HG02852 (cell line): ENCODE measurements around the gene SIAH2.

Experiments used
- ATAC-seq: cut with Tn5 transposase; IDR thresholded peaks from one replicate; pipeline ENCODE4 v1.9.1; 2021; ENCODE audit warnings: mild to moderate bottlenecking, moderate library complexity; ENCODE audit not compliant: unreplicated experiment

Gene SIAH2

DNA sequence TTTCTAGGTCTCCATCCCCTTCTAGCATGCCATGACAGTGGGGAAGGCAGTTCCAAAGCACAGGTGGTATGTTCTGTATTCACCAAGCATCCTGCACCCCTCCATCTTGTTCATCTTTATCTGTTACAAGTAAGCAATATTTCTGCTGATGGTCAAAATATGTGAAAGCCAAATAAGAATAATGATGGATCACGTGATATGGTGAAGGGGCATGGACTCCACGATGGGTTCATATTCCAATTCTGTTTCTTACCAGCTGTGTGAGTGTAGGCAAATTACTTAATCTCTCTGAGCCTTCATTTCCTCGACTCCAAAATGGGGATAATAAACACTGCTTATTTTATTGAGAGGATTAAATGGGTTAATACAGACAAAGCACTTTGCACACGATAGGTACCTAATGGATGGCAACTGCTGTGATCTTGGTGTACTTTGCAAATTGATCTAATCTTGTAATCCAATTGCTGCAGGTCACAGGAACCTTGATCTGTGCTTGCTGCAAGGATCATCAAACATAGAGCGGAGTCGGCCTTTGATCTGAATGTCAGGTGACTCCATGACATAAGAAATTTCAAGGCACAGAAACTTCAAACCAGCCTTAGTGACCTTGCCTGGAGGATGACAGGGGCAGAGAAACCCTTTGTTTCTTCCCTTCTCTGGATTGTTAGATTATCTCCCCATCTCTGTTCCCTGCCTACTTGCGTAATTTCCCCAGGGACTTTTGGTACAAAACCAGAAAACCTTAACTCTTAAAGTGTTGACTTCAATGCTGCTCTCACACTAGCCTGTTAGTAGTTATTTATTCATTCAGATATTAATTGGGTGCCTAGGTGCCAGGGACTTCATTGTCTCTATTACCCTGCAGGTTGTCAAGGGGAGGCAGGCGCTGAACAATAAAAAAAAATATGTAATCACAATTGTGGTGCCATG lies 25.8 kb downstream of the SIAH2 start:
- ATAC-seq, result no peak

DNA sequence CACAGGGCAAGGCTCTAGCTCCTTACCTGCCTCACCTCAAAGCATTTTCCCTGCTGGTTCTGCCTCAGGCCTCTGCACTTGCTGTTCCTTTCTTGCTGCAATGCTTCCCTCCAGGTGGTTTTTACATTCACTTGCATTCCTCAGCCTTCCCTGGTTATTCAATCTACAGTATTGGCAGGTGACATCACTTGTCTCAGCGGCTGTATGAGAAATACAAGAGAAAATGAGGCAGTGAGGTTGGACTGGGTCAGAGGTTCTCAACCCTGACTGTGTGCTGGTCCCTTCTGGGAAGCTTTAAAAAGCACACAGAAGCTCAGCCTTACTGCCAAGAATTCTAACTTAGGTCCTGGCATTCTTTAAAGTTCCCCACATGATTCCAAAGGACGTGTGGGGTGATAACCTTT lies 26.7 kb downstream of the SIAH2 start:
- no peak for ATAC-seq

DNA sequence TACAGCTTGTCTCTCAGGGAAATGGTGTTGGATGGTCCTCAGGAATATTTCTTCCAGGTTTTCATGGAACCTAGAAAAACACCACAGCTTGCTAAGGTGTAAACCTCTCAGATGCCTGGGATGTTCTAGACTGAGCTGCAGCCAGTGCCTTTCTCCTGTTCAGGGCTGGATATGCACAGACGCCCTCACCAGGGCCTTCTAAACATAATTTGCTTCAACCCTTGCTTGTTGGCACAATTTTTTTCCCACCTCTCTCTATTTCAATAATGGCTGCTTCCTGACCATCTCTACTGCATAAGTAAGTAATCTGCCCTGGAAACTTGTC lies 28.2 kb downstream of the SIAH2 start:
- no peak for ATAC-seq

DNA sequence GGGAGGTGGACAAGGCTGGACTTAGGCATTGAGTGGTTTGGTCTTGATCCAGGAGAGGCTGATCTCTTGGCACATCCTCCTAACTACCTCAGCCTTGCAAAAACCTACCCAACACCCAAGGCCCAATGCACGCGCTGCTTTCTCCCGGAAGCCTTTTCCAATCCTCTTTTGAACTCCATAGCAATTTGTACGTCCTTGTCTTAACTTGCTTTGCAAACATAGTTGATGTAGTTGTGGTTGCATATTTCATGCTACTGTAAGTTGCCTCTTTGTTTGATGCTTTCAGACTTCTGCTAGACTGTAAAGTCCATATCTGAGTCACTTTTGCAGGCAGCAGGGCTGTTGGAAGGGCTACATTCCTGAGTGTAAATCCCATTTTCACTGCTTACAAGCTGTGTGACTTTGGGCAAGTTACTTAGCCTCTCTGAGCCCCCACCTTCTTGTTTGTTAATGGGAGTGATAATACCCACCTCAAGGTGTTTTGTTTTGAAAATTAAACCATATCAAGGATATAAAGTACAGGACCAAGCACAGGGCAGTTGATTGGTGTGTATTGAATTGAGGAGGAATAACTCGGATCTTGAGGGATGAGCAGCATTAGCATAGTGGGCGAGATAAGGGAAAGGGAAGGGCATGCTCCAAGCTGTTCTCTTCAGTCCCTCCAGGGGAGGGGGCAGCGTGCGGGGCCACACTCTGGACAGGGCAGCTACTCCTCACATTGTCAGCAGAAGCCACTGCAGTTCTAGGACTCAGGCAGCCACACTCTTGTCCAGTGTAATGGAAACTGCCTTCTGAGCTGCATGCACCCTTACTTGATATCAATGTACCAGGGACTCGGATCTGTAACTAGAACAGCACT lies 28.8 kb downstream of the SIAH2 start:
- ATAC-seq, result no peak

DNA sequence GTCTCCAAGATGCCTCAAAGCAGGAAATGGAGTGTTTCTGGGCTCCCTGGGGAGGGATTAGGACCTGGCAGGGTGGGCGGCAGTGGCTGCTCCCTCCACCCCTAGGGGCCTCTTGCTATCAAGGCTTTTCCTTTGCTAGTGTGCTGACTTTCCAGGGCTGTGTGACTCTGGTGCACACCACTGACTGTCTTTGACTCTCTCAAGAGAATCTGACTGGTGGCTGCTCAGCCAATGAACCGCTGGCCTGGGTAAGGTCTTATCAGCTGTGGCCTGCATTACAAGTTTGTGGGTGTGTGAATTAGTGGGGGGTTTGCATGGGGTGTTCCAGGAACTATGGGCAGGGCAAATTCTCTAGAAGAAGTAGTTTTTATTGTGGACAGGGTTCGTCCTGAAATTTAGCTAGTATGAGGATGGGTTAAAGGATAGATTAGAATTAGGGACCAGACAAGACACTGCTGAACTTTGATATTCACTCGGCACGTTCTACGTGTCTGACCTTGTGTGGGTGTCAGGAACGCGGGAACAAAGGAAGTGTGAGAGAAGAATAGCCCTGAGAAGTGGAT lies 29.5 kb downstream of the SIAH2 start:
- no peak for ATAC-seq

DNA sequence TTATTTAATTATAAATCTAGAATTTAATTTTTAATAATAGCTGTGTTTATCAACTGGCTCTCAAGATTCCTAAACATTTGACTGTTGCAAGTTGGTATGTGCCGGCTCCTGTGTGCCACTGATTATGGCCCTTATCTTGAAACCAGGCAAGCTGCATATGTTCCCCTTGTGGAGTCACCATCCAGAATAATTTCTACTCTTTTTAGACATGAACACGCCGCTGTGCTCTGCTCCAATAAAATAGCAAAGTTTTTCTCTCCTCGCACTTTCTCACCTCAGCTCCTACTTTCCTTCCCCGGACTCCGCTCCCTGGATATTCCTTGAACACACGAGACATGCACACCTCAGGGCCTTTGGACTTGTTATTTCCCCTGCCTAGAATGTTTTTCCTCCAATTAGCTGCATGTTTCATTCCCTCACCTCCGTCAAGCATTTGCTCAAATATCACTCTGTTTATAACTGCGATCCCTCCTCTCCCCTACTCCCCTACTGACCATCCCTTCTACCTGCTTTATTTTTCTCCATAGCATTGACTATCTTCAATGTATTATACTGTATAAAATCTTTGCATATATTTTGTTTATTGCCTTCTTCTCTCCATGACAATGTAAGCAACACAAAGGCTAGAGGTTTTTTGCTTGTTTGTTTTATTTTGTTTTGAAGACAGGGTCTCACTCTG lies 33.1 kb downstream of the SIAH2 start:
- ATAC-seq, result no peak

DNA sequence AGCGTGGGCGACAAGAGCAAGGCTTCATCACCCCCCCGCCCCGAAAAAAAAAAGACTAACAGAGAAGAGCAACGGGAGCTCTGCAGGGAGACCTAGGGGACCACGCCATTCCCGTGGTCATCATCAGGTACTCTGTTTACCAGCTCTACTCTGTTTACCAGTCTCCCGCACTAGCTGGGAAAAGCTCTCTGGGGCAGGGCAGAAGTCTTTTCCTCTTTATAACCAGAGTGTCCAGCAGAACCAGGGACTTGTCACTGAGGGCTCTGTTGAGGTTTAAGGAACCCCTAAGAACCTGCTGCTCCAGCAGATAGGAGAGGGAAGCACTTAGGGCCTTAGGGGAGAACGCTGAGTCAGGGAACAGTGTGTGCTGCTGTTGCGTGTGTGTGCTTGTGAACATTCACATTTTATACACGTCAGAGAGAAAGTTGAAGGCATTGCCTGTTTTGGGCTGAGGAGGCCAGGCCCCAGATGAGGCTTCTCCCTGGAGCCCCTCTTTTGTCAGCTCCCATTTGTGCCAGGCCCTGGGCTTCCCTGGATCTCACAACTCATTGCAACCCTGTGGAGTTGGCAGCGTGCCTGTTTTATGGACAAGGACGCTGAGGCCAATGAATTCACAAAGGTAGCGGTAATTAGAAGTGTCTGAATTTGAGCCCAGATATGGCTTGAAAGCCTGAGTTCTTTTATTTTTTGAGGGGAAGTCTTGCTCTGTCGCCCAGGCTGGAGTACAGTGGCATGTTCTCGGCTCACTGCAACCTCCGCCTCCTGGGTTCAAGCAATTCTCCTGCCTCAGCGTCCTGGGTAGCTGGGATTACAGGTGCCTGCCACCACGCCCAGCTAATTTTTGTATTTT lies 35.1 kb downstream of the SIAH2 start:
- no peak for ATAC-seq

DNA sequence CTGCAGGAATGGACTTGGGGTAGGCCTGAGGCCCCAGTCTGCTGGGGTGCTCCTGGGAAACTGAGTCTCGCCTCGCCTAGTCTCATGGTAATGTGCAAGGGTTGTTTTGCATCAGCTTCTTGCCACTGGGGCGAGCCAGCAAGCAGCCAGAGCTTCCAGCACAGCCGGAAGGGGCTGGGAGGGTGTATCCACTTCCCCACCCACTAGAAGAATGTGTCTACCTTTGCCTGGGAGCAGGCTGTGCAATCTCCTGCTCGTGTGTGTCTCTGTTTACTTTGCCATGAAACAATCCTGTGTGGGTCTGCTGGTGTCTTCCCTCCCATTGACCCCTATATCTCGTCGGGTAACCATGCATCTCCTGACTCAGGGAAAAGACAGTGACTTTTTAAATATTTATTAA lies 37.4 kb downstream of the SIAH2 start:
- no peak for ATAC-seq

DNA sequence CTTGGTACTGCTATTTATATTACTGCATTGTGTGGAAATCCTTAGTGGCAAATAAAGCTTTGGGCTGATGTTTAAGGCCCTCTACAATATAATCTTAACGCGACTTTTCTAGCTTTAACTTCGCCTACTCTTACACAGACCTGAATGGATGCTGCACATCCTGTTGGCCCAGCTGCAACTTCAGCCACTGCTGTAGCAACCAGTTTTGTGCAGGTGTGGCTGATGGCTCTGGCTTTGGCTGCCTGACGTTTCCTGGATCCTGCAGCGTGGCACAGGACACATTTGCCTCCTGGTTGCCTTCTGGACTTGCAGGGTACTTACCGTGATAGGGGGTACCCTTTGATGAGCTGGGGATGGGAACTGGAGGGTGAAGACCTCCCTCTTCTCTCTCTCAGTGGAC lies 39.0 kb downstream of the SIAH2 start:
- ATAC-seq, result no peak

DNA sequence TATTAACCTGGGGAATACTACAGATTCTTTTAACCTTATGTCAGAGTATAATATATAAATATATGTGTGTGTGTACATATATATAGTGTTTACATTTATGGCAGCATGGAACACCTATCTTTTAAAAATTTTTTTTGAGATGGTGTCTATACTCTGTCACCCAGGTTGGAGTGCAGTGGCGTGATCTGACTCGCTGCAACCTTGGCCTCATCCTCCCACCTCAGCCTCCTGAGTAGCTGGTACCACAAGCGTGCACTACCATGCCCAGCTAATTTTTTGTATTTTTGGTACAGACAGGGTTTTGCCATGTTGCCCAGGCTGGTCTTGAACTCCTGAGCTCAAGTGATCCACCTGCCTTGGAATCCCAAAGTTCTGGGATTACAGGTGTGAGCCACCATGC lies 40.7 kb downstream of the SIAH2 start:
- no peak for ATAC-seq

DNA sequence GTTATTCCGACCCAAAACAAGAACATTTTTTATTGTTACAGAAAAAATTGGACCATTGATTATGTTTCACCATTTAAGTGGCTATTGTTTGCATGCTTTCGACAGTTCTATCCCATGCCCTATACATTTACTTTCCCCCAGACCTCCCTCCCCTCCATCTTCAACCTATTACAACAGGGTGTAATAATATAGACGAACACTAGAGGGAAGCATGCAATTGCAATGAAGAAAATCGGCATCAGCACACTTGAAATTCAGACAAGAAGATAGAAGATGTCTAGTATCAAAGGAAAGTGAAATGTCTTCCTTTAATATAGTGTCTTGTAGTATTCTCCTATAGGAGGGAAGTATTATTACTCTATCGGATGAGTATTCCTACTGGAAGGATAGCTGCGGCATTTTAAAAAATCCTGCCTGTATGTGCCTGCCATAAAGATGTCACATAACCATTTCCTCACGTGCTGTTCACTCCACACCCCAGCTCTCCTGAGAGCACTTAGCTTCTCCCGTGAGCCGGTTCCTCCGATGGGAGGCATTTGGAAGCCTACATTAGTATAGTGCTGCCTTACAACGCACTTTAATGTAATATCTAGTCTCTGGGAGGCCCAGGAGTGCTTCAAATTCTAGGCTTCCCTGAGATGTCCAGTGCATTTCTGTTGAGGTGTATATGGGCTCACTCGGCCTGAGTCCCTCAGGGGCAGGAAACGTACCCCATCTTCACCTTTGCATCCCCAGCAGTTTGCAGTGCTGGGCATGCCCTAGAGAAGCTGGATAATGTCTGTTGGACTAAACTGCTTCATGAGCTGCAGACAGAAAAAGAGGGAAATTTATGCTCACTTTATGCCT lies 41.5 kb downstream of the SIAH2 start:
- ATAC-seq, result peak; percentile 75

DNA sequence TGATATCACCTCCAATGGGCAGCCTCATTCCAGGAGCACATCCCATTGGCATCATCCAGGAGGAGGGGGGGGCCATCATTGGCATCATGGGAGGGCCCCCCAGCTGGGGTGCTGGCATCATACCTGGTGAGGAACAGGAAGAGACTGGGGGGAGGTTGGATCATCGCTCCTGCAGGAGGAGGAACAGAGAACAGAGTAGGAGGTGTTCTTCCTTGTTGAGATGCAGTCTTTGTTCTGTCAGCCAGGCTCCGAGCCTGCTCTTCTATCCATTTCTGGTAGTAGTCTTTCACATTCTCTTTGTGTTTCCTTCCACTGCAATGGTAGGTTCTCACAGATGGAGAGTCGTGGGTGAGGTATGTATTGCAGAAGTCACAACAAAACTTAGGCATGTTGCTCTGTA lies 42.5 kb downstream of the SIAH2 start:
- ATAC-seq, result no peak

DNA sequence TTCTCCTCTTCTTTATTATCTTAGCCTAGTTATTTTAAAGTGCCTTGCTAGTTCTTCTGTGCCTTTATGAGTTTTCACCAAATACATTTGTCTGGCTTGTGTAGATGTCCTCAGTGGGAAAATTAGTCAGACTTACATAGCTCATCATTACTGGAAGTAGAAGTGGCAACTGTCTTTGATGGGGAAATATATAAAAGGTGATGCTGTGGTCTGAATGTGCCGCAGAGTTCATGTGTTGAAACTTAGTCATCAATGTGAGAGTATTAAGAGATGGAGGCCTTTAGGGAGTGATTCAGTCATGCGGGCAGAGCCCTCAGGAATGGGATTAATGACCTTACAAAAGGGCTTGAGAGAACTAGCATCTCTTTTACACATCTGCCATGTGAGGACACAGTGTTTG lies 52.9 kb downstream of the SIAH2 start:
- ATAC-seq, result no peak

DNA sequence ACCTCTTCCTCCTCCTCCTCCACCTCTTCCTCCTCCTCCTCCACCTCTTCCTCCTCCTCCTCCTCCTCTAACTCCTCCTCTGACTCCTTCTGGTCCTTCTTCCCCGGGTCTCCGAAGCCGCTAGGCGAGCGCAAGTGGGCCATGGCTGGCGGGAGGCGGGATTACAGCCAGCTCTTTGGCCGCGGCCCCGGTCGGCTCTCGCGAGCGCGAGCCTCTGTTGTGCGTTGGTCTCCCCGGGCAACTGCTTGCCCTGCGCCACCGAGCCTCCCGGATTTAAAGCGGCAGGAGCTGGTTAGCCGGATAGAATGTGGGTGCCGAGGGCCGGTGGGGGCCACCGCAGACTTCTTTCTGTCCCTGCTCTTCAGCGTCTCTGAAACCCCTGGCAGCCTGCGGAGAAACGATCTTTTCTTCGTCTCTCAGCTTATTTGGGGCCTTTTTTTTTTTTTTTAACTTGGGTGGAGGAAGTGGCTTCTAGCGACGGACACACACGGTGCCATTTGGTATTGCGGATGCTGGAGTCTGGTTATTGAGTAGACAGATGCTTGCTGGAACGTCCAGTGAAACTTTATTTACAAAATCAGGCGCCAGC lies 59.1 kb downstream of the SIAH2 start, which contains the start of gene ERICH6:
ERICH6 (minus strand) TSS at position 165 of the 589 bp plus-strand sequence; CDS start at position 143, 22 bp downstream.
- peak; percentile 98 for ATAC-seq

DNA sequence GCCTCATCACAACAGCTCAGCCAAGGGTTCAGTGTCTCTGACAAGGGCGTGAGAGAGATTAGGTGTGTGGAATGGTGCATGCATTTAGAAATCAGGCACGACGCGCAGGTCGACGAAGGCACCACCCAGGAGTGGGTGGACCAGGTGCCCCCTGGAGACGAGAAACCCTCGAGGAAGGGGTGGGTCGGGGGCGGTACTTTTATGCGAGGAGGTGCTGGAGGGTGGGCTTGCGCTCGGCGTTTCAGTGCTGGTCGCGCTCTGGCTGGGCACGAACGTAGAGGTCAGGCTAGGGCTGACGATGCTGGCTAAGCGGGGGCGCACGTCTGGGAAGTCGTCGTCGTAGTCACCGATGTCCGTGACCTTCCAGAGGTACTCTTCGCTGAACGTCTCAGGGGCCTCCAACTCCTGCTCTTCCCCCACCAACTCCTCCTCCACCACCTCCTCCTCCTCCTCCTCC lies 59.6 kb downstream of the SIAH2 start:
- ATAC-seq, result peak; percentile 37

DNA sequence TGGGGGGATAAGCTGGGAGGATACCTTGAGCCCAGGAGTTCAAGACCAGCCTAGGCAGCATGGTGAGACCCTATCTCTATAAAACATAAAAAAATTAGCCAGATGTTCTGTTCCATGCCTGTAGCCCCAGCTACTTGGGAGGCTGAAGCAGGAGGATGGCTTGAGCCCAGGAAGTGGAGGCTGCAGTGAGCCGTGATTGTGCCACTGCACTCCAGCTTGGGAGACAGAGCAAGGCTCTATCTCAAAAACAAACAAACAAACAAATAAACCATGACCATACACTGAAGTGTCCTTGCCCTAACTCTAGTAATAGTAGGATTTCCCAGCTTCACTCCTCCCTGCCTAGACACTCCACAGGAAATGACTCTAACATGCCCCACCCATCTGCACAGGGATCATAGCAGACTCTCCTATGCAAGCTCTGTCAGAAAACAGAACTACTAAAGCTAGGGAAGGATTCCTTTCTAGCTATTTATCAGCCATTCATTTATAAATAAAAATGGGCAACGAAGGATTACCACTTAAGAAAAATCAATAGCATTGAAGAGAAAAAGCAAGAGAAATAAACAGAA lies 63.8 kb downstream of the SIAH2 start:
- ATAC-seq, result no peak

DNA sequence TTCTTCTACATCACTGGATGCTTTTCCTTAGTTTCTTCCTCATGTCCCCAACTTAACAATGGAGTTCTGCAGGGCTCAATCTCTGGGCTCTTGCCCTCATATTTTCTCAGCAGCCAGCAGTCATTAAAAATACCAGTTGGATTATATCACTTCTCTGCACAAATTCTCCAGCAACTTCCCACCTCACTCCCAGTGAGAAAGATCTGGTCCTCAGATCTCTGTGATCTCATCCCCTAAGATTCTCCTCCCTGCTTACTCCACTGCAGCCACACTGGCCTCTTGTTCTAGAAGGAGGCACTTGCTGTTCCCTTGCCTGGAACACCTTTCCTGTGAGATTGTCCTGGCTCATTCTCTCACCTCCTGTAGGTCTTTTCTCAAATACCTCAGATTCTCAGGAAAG lies 65.3 kb downstream of the SIAH2 start:
- ATAC-seq, result no peak

DNA sequence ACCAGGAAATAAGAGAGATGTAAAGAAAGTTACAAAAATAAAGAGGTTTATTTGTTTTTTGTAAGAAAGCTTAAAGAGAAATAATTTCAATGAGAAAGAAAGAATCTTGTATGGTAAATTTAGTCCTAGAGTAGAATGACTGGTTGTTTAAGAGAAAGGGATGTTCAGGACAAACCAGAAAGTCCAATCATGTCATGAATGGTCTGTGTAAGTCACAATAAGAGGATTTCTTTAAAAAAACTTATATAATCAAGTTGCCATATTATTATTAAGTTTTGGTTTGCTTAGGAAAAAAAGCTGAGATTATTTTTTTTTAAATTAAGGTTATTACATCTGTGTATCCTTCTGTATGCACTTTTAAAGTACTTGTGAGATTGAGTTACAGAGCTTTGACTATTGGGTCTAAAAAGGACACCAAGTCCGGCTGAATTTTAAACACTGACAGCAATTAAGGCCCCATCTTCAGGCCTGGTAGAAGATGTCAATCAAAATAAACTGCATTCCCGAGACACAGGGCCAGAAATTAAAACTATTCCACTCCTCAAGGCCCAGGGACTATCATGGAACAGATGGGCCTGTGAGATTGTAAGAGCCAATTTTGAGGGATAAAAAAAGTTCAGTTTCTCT lies 71.4 kb downstream of the SIAH2 start:
- no peak for ATAC-seq
